Measurements from ENCODE around the gene ZNF575.

- no peak for TF ChIP-seq CTCF (IDR thresholded peaks at IDR 0.05; ENCODE audit: extremely low read depth in 1 of 2, insufficient read depth in 1 of 2, low read depth in 1 of 2, low read length in 2 of 2)
- TF ChIP-seq POLR2AphosphoS5 (IDR thresholded peaks at IDR 0.05; ENCODE audit: insufficient read depth, low read depth, low read length): no peak
- TF ChIP-seq GATA2 (IDR thresholded peaks at IDR 0.05; ENCODE audit: insufficient read depth, insufficient read length, low read depth, low read length): no peak
- TF ChIP-seq POLR2A (IDR thresholded peaks at IDR 0.05; ENCODE audit: low read depth, low read length): no peak
- TF ChIP-seq EZH2 (IDR thresholded peaks at IDR 0.05; ENCODE audit: borderline replicate concordance, low read depth, low read length, severe bottlenecking): no peak
- no peak for TF ChIP-seq MAX (IDR thresholded peaks at IDR 0.05; ENCODE audit: insufficient read depth, insufficient read length)
Measured at GRCh38 chr19:43572171-43572588, 39.2 kb downstream of the ZNF575 start.

Data from endothelial cell of umbilical vein (primary cell).